Right lobe of liver (tissue), 4 donors: ENCODE data around the gene MEOX1.

Experiments
- CTCF ChIP-seq, 4 donors: fragments of 200-600 bp in 3 of 4; fragments of 450-650 bp in 1 of 4; IDR thresholded peaks; one replicate each; pipeline versions ENCODE4 v1.5.1 to v1.8.0; 2016 to 2022; ENCODE audit warnings: antibody characterized with exemption in 4 of 4, mild to moderate bottlenecking in 2 of 4
- POLR2A ChIP-seq: fragments of 450-650 bp; IDR thresholded peaks from one replicate; pipeline ENCODE4 v1.6.1; 2017; ENCODE audit warnings: antibody characterized with exemption, mild to moderate bottlenecking
- donor health status: DM: no; HTN: no; CAD: no.
- donor health status: DM: no; HTN: no; CAD: no.
- donor health status: DM: no; HTN: yes; CAD: no.

GRCh38 chr17:43613917-43614316 lies 47.8 kb downstream of the MEOX1 start:
- TF ChIP-seq CTCF (IDR thresholded peaks at IDR 0.05) = no peak
- TF ChIP-seq POLR2A = no peak
